Measurements from ENCODE around the gene GATAD2A.
"Not testable (repeated sequence)": the region's sequence is repeated elsewhere in the genome, so short reads cannot be mapped to it uniquely, and the experiment has no call there.

GRCh38 chr19:19380316-19380715, 25.2 kb upstream of the GATAD2A start:
- not testable (repeated sequence) for TF ChIP-seq CTCF (IDR thresholded peaks at IDR 0.05; ENCODE audit: low read depth, low read length); EZH2phosphoT487 (IDR thresholded peaks at IDR 0.05; ENCODE audit: low read depth)
